IMR-90 (cell line): ENCODE data around the gene LEP. TPM values are rescaled to one million over a fixed set of nuclear protein-coding genes. Genes with fewer than 3 reads are reported as not detected.

Experiments used
- ATAC-seq: fragments of 200-7000 bp; cut with Tn5 transposase; 2 replicates; pipeline ENCODE4 v1.9.1; 2020; ENCODE audit warnings: low read depth, mild to moderate bottlenecking, moderate library complexity
- BruUV-seq: library from RNA; stranded (reverse); fragments of 400-500 nt; replicated peaks from 2 replicates; lab custom pipeline; 2021; lab: Mats Ljungman, UMichigan
- CTCF ChIA-PET: fragments of 300-600 bp; formaldehyde crosslinking; extraction: SDS; loops from one replicate; lab custom pipeline; 2021; ENCODE audit warnings: antibody characterized with exemption; lab: Yijun Ruan, JAX
- POLR2A ChIA-PET: fragments of 300-600 bp; sonication (Branson Sonifier 250); formaldehyde crosslinking; loops from one replicate; lab custom pipeline; 2022; ENCODE audit warnings: antibody characterized with exemption; ENCODE audit not compliant: unreplicated experiment; lab: Charles Lee
- DNase-seq: peaks from one replicate; pipeline ENCODE4 v3.0.0; 2013
- H2AFZ ChIP-seq: replicated peaks from 2 replicates; pipeline ENCODE3; 2013; ENCODE audit warnings: low read length, mild to moderate bottlenecking; ENCODE audit not compliant: poor library complexity
- H2AK5ac ChIP-seq: 2 replicates; pipeline ENCODE4 v1.6.1; 2013; ENCODE audit warnings: low read depth, low read length, inconsistent platforms
- H2AK9ac ChIP-seq: replicated peaks from 2 replicates; pipeline ENCODE3; 2013; ENCODE audit warnings: mild to moderate bottlenecking, low read depth, low read length, moderate library complexity; ENCODE audit not compliant: poor library complexity
- H2BK120ac ChIP-seq: 2 replicates; pipeline ENCODE4 v1.6.1; 2013; ENCODE audit warnings: low read depth, low read length, inconsistent platforms
- H2BK15ac ChIP-seq: 3 replicates; pipeline ENCODE4 v1.6.1; 2013; ENCODE audit warnings: low read depth, low read length, inconsistent platforms
- H2BK20ac ChIP-seq: 2 replicates; pipeline ENCODE4 v1.6.1; 2013; ENCODE audit warnings: low read depth, mild to moderate bottlenecking, inconsistent platforms, low read length, moderate library complexity
- H2BK5ac ChIP-seq: 2 replicates; pipeline ENCODE4 v1.6.1; 2013; ENCODE audit warnings: mild to moderate bottlenecking, low read depth, low read length, inconsistent platforms; ENCODE audit not compliant: poor library complexity, severe bottlenecking
- H3K14ac ChIP-seq: replicated peaks from 2 replicates; pipeline ENCODE4 v1.6.1; 2013; ENCODE audit warnings: low read depth, low read length, inconsistent platforms
- H3K18ac ChIP-seq: 2 replicates; pipeline ENCODE4 v1.6.1; 2013; ENCODE audit warnings: low read depth, low read length, control low read depth
- H3K23ac ChIP-seq: 2 replicates; pipeline ENCODE4 v1.6.1; 2013; ENCODE audit warnings: low read depth, low read length, inconsistent platforms
- H3K27ac ChIP-seq: 2 replicates; pipeline ENCODE4 v1.5.1; 2013; ENCODE audit warnings: mild to moderate bottlenecking, control low read depth, low read length; ENCODE audit not compliant: insufficient read depth
- H3K27me3 ChIP-seq: 2 replicates; pipeline ENCODE4 v1.6.1; 2013; ENCODE audit warnings: low read length; ENCODE audit not compliant: control insufficient read depth, insufficient read depth
- H3K36me3 ChIP-seq: 2 replicates; pipeline ENCODE4 v1.6.1; 2013; ENCODE audit warnings: low read length, mixed read lengths; ENCODE audit not compliant: control insufficient read depth, insufficient read depth
- H3K4ac ChIP-seq: 2 replicates; pipeline ENCODE4 v1.6.1; 2013; ENCODE audit warnings: low read depth, low read length, inconsistent platforms
- H3K4me1 ChIP-seq: 2 replicates; pipeline ENCODE4 v1.6.1; 2013; ENCODE audit warnings: low read length, mixed read lengths; ENCODE audit not compliant: control insufficient read depth, insufficient read depth
- H3K4me2 ChIP-seq: 2 replicates; pipeline ENCODE4 v1.6.1; 2013; ENCODE audit warnings: low read depth, mild to moderate bottlenecking, control low read depth, low read length, moderate library complexity
- H3K4me3 ChIP-seq: 2 replicates; pipeline ENCODE4 v1.5.1; 2013; ENCODE audit warnings: low read depth, mild to moderate bottlenecking, control low read depth, low read length, moderate library complexity; ENCODE audit not compliant: insufficient read depth
- H3K56ac ChIP-seq: 2 replicates; pipeline ENCODE4 v1.6.1; 2013; ENCODE audit warnings: low read length, inconsistent platforms; ENCODE audit not compliant: insufficient read depth; ENCODE audit errors: extremely low read depth
- H3K79me1 ChIP-seq, 2 experiments: 2 replicates each; pipeline ENCODE4 v1.6.1; 2013; ENCODE audit warnings: low read length in 2 of 2, inconsistent platforms in 1 of 2, low read depth in 1 of 2
- H3K9ac ChIP-seq: 2 replicates; pipeline ENCODE4 v1.6.1; 2013; ENCODE audit warnings: low read depth, low read length, control low read depth
- H3K9me1 ChIP-seq: 2 replicates; pipeline ENCODE4 v1.6.1; 2013; ENCODE audit warnings: low read length, inconsistent platforms; ENCODE audit not compliant: insufficient read depth
- H3K9me3 ChIP-seq: 2 replicates; pipeline ENCODE4 v1.6.1; 2013; ENCODE audit warnings: low read length; ENCODE audit not compliant: control insufficient read depth, insufficient read depth
- H4K20me1 ChIP-seq: 2 replicates; pipeline ENCODE4 v1.6.1; 2013; ENCODE audit warnings: low read length, inconsistent platforms; ENCODE audit not compliant: insufficient read depth
- H4K5ac ChIP-seq: 2 replicates; pipeline ENCODE4 v1.6.1; 2013; ENCODE audit warnings: mild to moderate bottlenecking, low read depth, low read length, control low read depth
- H4K8ac ChIP-seq, 2 experiments: 2 replicates each; pipeline ENCODE4 v1.6.1; 2013; ENCODE audit warnings: low read depth in 2 of 2, low read length in 2 of 2, control low read depth in 1 of 2, inconsistent platforms in 1 of 2
- H4K91ac ChIP-seq: 2 replicates; pipeline ENCODE4 v1.6.1; 2013; ENCODE audit warnings: low read depth, low read length, inconsistent platforms; ENCODE audit not compliant: insufficient read depth
- BHLHE40 ChIP-seq: fragments of 150-350 bp; IDR thresholded peaks from 2 replicates; pipeline ENCODE4 v1.6.1; 2016; ENCODE audit warnings: mild to moderate bottlenecking, low read depth, low read length
- CEBPB ChIP-seq: IDR thresholded peaks from 2 replicates; pipeline ENCODE4 v1.6.1; 2012; ENCODE audit warnings: low read depth, low read length, improper control_type of control experiment
- CHD1 ChIP-seq: IDR thresholded peaks from 2 replicates; pipeline ENCODE4 v1.6.1; 2012; ENCODE audit warnings: low read depth, low read length, improper control_type of control experiment
- CTCF ChIP-seq: conservative IDR thresholded peaks from 2 replicates; pipeline ENCODE4 v1.5.1; 2012; ENCODE audit warnings: mild to moderate bottlenecking, low read depth, low read length, improper control_type of control experiment
- MXI1 ChIP-seq: IDR thresholded peaks from 2 replicates; pipeline ENCODE4 v1.6.1; 2012; ENCODE audit warnings: low read depth, mild to moderate bottlenecking, low read length, moderate library complexity, borderline replicate concordance
- NFE2L2 ChIP-seq: fragments of 150-350 bp; IDR thresholded peaks from 2 replicates; pipeline ENCODE4 v1.6.1; 2016; ENCODE audit warnings: low read depth, mild to moderate bottlenecking, low read length
- RCOR1 ChIP-seq: IDR thresholded peaks from 2 replicates; pipeline ENCODE4 v1.6.1; 2012; ENCODE audit warnings: mild to moderate bottlenecking, low read length, improper control_type of control experiment; ENCODE audit not compliant: insufficient replicate concordance
- WGBS, 2 experiments: methylation state at CpG; one replicate each; pipeline versions ENCODE4 v1.1.5 to v1.1.7; 2013; ENCODE audit warnings: missing lambda C conversion rate in 2 of 2; ENCODE audit not compliant: insufficient read length in 1 of 2; ENCODE audit errors: extremely low coverage in 2 of 2; 5-methylcytosine and 5-hydroxymethylcytosine counted together
- dilution Hi-C: fragments of 300-500 bp; cut with HindIII; formaldehyde crosslinking; loops from one replicate; pipeline ENCODE4 v1.14.3; 2018; ENCODE audit warnings: low sequenced_read_pairs; ENCODE audit not compliant: unreplicated experiment
- in situ Hi-C: fragments of 300-500 bp; cut with MboI; formaldehyde crosslinking; loops from 3 replicates; pipeline ENCODE4 v1.14.3; 2019; ENCODE audit warnings: low sequenced_read_pairs, inconsistent platforms, mixed read lengths
- intact Hi-C: fragments of 100-400 bp; cut with micrococcal nuclease; formaldehyde crosslinking; loops from 2 replicates; pipeline ENCODE4 v1.10.0; 2022
- polyA plus RNA-seq, 3 experiments: library from polyadenylated mRNA; depleted of rRNA; stranded (reverse); fragments of >200 nt; gene quantifications; 2 replicates each; pipeline ENCODE4 v1.2.3, GENCODE V29; 2012; ENCODE audit warnings: low replicate concordance in 1 of 3
- total RNA-seq: library from RNA; depleted of rRNA; stranded (reverse); fragments of >200 nt; gene quantifications from 2 replicates; pipeline ENCODE4 v1.2.3, GENCODE V29; 2012

Gene LEP
- total and polyA plus RNA-seq, 2 of the 4 experiments (the other 2 are of a cell fraction), result not detected

- no peak overlapping the region for H4K8ac ChIP-seq
- no peak overlapping the region for H2AK5ac ChIP-seq
- no peak overlapping the region for H3K4ac ChIP-seq
- no peak overlapping the region for H3K14ac ChIP-seq
- peak overlapping the region; percentile 48 for H2AK9ac ChIP-seq
- no peak overlapping the region for H2BK20ac ChIP-seq
- no peaks in the 10 kb centered on the region for H3K36me3 ChIP-seq
- no peak overlapping the region for H3K56ac ChIP-seq
- in situ Hi-C loops, result no loop called here
- H3K9me1 ChIP-seq, result peaks cover 3% of the 10 kb centered on the region; the same call in 1 of the 2 replicates
- H3K9me3 ChIP-seq, result 0 out of 2 replicates have a peak, but pooled peaks cover 2% of the 10 kb centered on the region
- peak overlapping the region; percentile 41; the same call in 1 of the 2 replicates for H3K4me2 ChIP-seq
- no peak overlapping the region for H3K27ac ChIP-seq
- H3K18ac ChIP-seq, result no peak overlapping the region
- no peak overlapping the region for H4K5ac ChIP-seq
- H3K23ac ChIP-seq, result no peak overlapping the region
- no peaks in the 10 kb centered on the region for H4K20me1 ChIP-seq
- H3K4me3 ChIP-seq, result peak overlapping the region; percentile 9; the same call in 1 of the 2 replicates
- H2AFZ ChIP-seq, result peak overlapping the region; percentile 37
- ChIA-PET POLR2A (no interaction called here), CTCF (no interaction called here)
- DNase-seq, result no peak
- no peaks in the 10 kb centered on the region for H3K79me1 ChIP-seq
- H2BK5ac ChIP-seq, result no peak overlapping the region
- H3K4me1 ChIP-seq, result peaks cover 12% of the 10 kb centered on the region
- no peak for ATAC-seq
- no peak overlapping the region for H4K91ac ChIP-seq
- dilution Hi-C loops, result no loop called here
- WGBS, 2 experiments, result 5% methylated on average over 4 of the region's 37 CpGs; no CpG with 5 or more reads in 1 of the 2 experiments
- no peak overlapping the region for H2BK120ac ChIP-seq
- H3K27me3 ChIP-seq, result peaks cover 61% of the 10 kb centered on the region
- intact Hi-C loops, result no loop called here
- no peak for TF ChIP-seq CEBPB
- no peak for TF ChIP-seq BHLHE40
- no peak for TF ChIP-seq RCOR1
- TF ChIP-seq MXI1, result no peak
- no peak for TF ChIP-seq CTCF
- no peak for TF ChIP-seq CHD1
- TF ChIP-seq NFE2L2, result no peak
- no TSS peak for BruUV-seq
- H2BK15ac ChIP-seq, result no peak overlapping the region
- no peak overlapping the region for H3K9ac ChIP-seq
Measured at GRCh38 chr7:128271471-128271941, 30.4 kb downstream of the LEP start.
